BJ (cell line): Measurements from ENCODE around the gene FAM240A. TPM values are rescaled to one million over a fixed set of nuclear protein-coding genes. Genes with fewer than 3 reads are reported as not detected.
A peak's percentile ranks its signal among the peaks of the same experiment; 100 is the strongest.

ENCODE experiments used
- CTCF ChIA-PET: fragments of 350-600 bp; formaldehyde crosslinking; extraction: SDS; loops from one replicate; lab custom pipeline; 2021; ENCODE audit warnings: antibody characterized with exemption, inconsistent platforms; lab: Yijun Ruan, JAX
- POLR2A ChIA-PET: fragments of 300-600 bp; sonication (Branson Sonifier 250); formaldehyde crosslinking; extraction: SDS; loops from one replicate; lab custom pipeline; 2021; ENCODE audit warnings: antibody characterized with exemption; lab: Charles Lee
- DNase-seq: peaks from one replicate; pipeline ENCODE4 v3.0.0-alpha.2; 2011; ENCODE audit warnings: low read depth
- H3K27me3 ChIP-seq: 2 replicates; pipeline ENCODE4 v1.6.0; 2011; ENCODE audit warnings: low read length; ENCODE audit not compliant: control insufficient read depth, insufficient read depth
- H3K36me3 ChIP-seq: 2 replicates; pipeline ENCODE4 v1.5.1; 2011; ENCODE audit warnings: low read length; ENCODE audit not compliant: control insufficient read depth, insufficient read depth
- H3K4me3 ChIP-seq: 2 replicates; pipeline ENCODE4 v1.5.1; 2011; ENCODE audit warnings: low read depth, mild to moderate bottlenecking, control low read depth, low read length
- CTCF ChIP-seq: IDR thresholded peaks from 2 replicates; pipeline ENCODE4 v1.5.1; 2011; ENCODE audit warnings: low read depth, mild to moderate bottlenecking, control low read depth, inconsistent platforms, low read length, moderate library complexity; ENCODE audit not compliant: insufficient read depth
- polyA plus RNA-seq: library from polyadenylated mRNA; depleted of rRNA; stranded (reverse); fragments of >200 nt; gene quantifications from 2 replicates; pipeline ENCODE4 v1.2.3, GENCODE V29; 2011; rRNA removed
- small RNA-seq: library from RNA; depleted of rRNA; stranded (forward); fragments of <200 nt; gene quantifications from one replicate; pipeline ENCODE3, GENCODE V24; 2012; ENCODE audit warnings: low replicate concordance, low read depth; ENCODE audit not compliant: insufficient read length

FAM240A gene
- polyA plus RNA-seq, 1 experiment: not detected

- CTCF ChIA-PET: interaction anchor here (0.7 to 1.7 kb wide), 3 partner anchors 9 to 184 kb away, joined by 3 to 8 read pairs (median 4); no protein-coding TSS in a partner anchor
- no peaks in the 10 kb centered on the region for H3K36me3 ChIP-seq
- TF ChIP-seq CTCF: no peak
- no peak overlapping the region for H3K4me3 ChIP-seq
- POLR2A ChIA-PET: no interaction called here
- no peak for DNase-seq
- no peaks in the 10 kb centered on the region for H3K27me3 ChIP-seq
Measured at GRCh38 chr3:46672349-46672695, 60.0 kb downstream of the FAM240A start.

GRCh38 chr3:46673151-46674030, 61.1 kb downstream of the FAM240A start:
- CTCF ChIA-PET: interaction anchor here (1.7 kb wide), 1 partner anchor 10 kb away, joined by 8 read pairs; no protein-coding TSS in a partner anchor
- no peak for TF ChIP-seq CTCF
- no peak overlapping the region for H3K4me3 ChIP-seq
- H3K36me3 ChIP-seq: no peaks in the 10 kb centered on the region
- H3K27me3 ChIP-seq: no peaks in the 10 kb centered on the region
- DNase-seq: no peak
- POLR2A ChIA-PET: no interaction called here

GRCh38 chr3:46674031-46674845, 61.9 kb downstream of the FAM240A start:
- no peak overlapping the region for H3K4me3 ChIP-seq
- no peaks in the 10 kb centered on the region for H3K36me3 ChIP-seq
- TF ChIP-seq CTCF: 0 out of 2 replicates have a peak, but pooled peaks have one; percentile 11
- DNase-seq: no peak
- H3K27me3 ChIP-seq: no peaks in the 10 kb centered on the region
- CTCF ChIA-PET: interaction anchor here (1.1 kb wide), 1 partner anchor 13 kb away, joined by 3 read pairs; no protein-coding TSS in a partner anchor
- POLR2A ChIA-PET: no interaction called here

- POLR2A ChIA-PET: no interaction called here
- no peak for TF ChIP-seq CTCF
- no peak overlapping the region for H3K4me3 ChIP-seq
- no peak for DNase-seq
- no peaks in the 10 kb centered on the region for H3K36me3 ChIP-seq
- CTCF ChIA-PET: interaction anchor here (1.1 to 2.5 kb wide), 2 partner anchors 12 to 20 kb away, joined by 3 to 9 read pairs; no protein-coding TSS in a partner anchor
- H3K27me3 ChIP-seq: no peaks in the 10 kb centered on the region
Measured at GRCh38 chr3:46675426-46675825, 63.1 kb downstream of the FAM240A start.

Small RNA genes within 50 kb of the gene (small RNA-seq; reads per million reads assigned to genes)
- gene RF00591: not detected

Other genes with a start within 250 kb of the FAM240A start
- gene CCR5, start 241.6 kb upstream of the FAM240A start, polyA plus RNA-seq: not detected in 2 replicates
- gene CCRL2, start 205.3 kb upstream of the FAM240A start, polyA plus RNA-seq: not detected in 2 replicates
- not detected in 2 replicates for gene LTF, start 147.6 kb upstream of the FAM240A start, polyA plus RNA-seq
- not detected in 2 replicates for gene RTP3, start 114.5 kb upstream of the FAM240A start, polyA plus RNA-seq
- 0.55 and 1.2 TPM in 2 replicates for gene LRRC2, start 46.2 kb upstream of the FAM240A start, polyA plus RNA-seq
- 3.2 and 7.2 TPM in 2 replicates for gene ALS2CL, start 81.2 kb downstream of the FAM240A start, polyA plus RNA-seq
- 0.07 and 0.27 TPM in 2 replicates for gene TMIE, start 88.9 kb downstream of the FAM240A start, polyA plus RNA-seq
- gene PRSS50, start 105.3 kb downstream of the FAM240A start, polyA plus RNA-seq: not detected in 2 replicates